HG03135 (cell line): ENCODE results near the gene ACTRT2.

Experiments
- ATAC-seq: cut with Tn5 transposase; IDR thresholded peaks from one replicate; pipeline ENCODE4 v1.9.1; 2021; ENCODE audit warnings: mild to moderate bottlenecking, moderate library complexity; ENCODE audit not compliant: unreplicated experiment

The ACTRT2 gene

GRCh38 chr1:3021233-3021671, at the start of gene ACTRT2:
TSS of gene ACTRT2 (plus strand) at chr1:3021467. CDS start at chr1:3021687, 220 bp downstream.
- no peak for ATAC-seq

GRCh38 chr1:2971609-2972008, 49.7 kb upstream of the ACTRT2 start:
- no peak for ATAC-seq

- no peak for ATAC-seq
Measured at GRCh38 chr1:2972011-2972878, 49.0 kb upstream of the ACTRT2 start.

- no peak for ATAC-seq
Measured at GRCh38 chr1:2972879-2973575, 48.2 kb upstream of the ACTRT2 start.

GRCh38 chr1:2973601-2974593, 47.4 kb upstream of the ACTRT2 start:
- no peak for ATAC-seq

GRCh38 chr1:2974701-2975301, 46.5 kb upstream of the ACTRT2 start:
- ATAC-seq = no peak

- ATAC-seq = no peak
Measured at GRCh38 chr1:2975466-2976179, 45.6 kb upstream of the ACTRT2 start.

- ATAC-seq = no peak
Measured at GRCh38 chr1:2976180-2976562, 45.1 kb upstream of the ACTRT2 start.

GRCh38 chr1:2977886-2978611, 43.2 kb upstream of the ACTRT2 start:
- no peak for ATAC-seq

GRCh38 chr1:2978691-2979190, 42.5 kb upstream of the ACTRT2 start:
- ATAC-seq = no peak

- ATAC-seq = no peak
Measured at GRCh38 chr1:2979191-2980072, 41.8 kb upstream of the ACTRT2 start.

- ATAC-seq = no peak
Measured at GRCh38 chr1:2980073-2980791, 41.0 kb upstream of the ACTRT2 start.

- no peak for ATAC-seq
Measured at GRCh38 chr1:2980849-2981248, 40.4 kb upstream of the ACTRT2 start.

- ATAC-seq = no peak
Measured at GRCh38 chr1:2981388-2981787, 39.9 kb upstream of the ACTRT2 start.

GRCh38 chr1:2981981-2982614, 39.2 kb upstream of the ACTRT2 start:
- no peak for ATAC-seq

- no peak for ATAC-seq
Measured at GRCh38 chr1:2982615-2983318, 38.5 kb upstream of the ACTRT2 start.
